Gastrocnemius medialis (tissue), 4 donors: Measurements from ENCODE around the gene C9orf152. TPM values are rescaled to one million over a fixed set of nuclear protein-coding genes. Genes with fewer than 3 reads are reported as not detected.
A peak's percentile ranks its signal among the peaks of the same experiment; 100 is the strongest.

Source experiments
- ATAC-seq, 2 donors: fragments of 150-250 bp; one replicate each; pipeline ENCODE4 v1.9.1; 2016
- DNase-seq, 2 donors: peaks; one replicate each; pipeline ENCODE4 v3.0.0-alpha.2; 2019
- H3K27ac ChIP-seq, 4 donors: fragments of 200-600 bp; sonication (generic); 1 replicate in 1 of 4; 2 replicates in 3 of 4; pipeline ENCODE4 v1.5.1; 2016 to 2018; ENCODE audit warnings: mild to moderate bottlenecking in 2 of 4, moderate library complexity in 1 of 4
- H3K27me3 ChIP-seq, 3 donors: fragments of 200-600 bp; sonication (generic) in 2 of 3; 1 replicate in 1 of 3; 2 replicates in 2 of 3; pipeline versions ENCODE4 v1.5.1 to v1.6.0; 2016 to 2019; ENCODE audit warnings: mild to moderate bottlenecking in 1 of 3, moderate library complexity in 1 of 3
- H3K36me3 ChIP-seq, 2 donors: fragments of 200-600 bp; sonication (generic) in 1 of 2; one replicate each; pipeline ENCODE4 v1.5.1; 2017 to 2018
- H3K4me1 ChIP-seq, 2 donors: fragments of 200-600 bp; sonication (generic) in 1 of 2; one replicate each; pipeline ENCODE4 v1.5.1; 2016 to 2017; ENCODE audit warnings: mild to moderate bottlenecking in 2 of 2
- H3K4me3 ChIP-seq, 4 donors: fragments of 200-600 bp; sonication (generic) in 3 of 4; 1 replicate in 1 of 4; 2 replicates in 3 of 4; pipeline ENCODE4 v1.5.1; 2016 to 2019; ENCODE audit warnings: mild to moderate bottlenecking in 2 of 4
- H3K9me3 ChIP-seq, 3 donors: fragments of 200-600 bp; sonication (generic) in 2 of 3; 1 replicate in 1 of 3; 2 replicates in 2 of 3; pipeline ENCODE4 v1.5.1; 2016 to 2019
- CTCF ChIP-seq, 5 experiments: fragments of 450-650 bp in 3 of 5; fragments of 200-600 bp in 2 of 5; sonication (generic) in 2 of 5; IDR thresholded peaks in 4 of 5; conservative IDR thresholded peaks in 1 of 5; 1 replicate in 4 of 5; 2 replicates in 1 of 5; pipeline ENCODE4 v1.5.1; 2016 to 2019; ENCODE audit warnings: antibody characterized with exemption in 5 of 5, mild to moderate bottlenecking in 3 of 5, moderate library complexity in 3 of 5
- POLR2A ChIP-seq, 2 donors: fragments of 450-650 bp; IDR thresholded peaks; one replicate each; pipeline ENCODE4 v1.6.1; 2017; ENCODE audit warnings: antibody characterized with exemption in 2 of 2, mild to moderate bottlenecking in 2 of 2, moderate library complexity in 2 of 2
- in situ Hi-C, 4 donors: fragments of 200-750 bp; cut with MboI; loops; one replicate each; pipeline versions ENCODE4 v1.15.0 to v1.8.0; 2017; ENCODE audit warnings: low sequenced_read_pairs in 4 of 4
- intact Hi-C: fragments of 100-400 bp; cut with DNase I; formaldehyde crosslinking; loops from one replicate; pipeline ENCODE4 v1.15.1; 2023; ENCODE audit warnings: low total_unique reads
- total RNA-seq, 4 donors: library from RNA; depleted of rRNA; stranded (reverse); fragments of >200 nt; gene quantifications; one replicate each; pipeline versions ENCODE4 v1.1.0 to v1.2.3, GENCODE V29; 2016

The C9orf152 gene
- total RNA-seq, 4 donors from 2014 or later: not detected

- ATAC-seq: peak in 1 of 2 donors; percentile 30
- in situ Hi-C loops: loop anchor here in 3 of 4 donors (10.0 to 25.0 kb wide), 2 partner anchors 429 to 441 kb away; no protein-coding TSS in a partner anchor
- TF ChIP-seq POLR2A (IDR thresholded peaks at IDR 0.05): no peak
- TF ChIP-seq CTCF (IDR thresholded peaks at IDR 0.05 in 4 of 5, conservative IDR thresholded peaks at IDR 0.05 in 1 of 5): peak in 4 of 5 experiments; percentile 32 to 65 (median 59)
- no peaks in the 10 kb centered on the region for H3K36me3 ChIP-seq
- H3K27ac ChIP-seq: no peak overlapping the region
- intact Hi-C loops: loop anchor here (2.0 kb wide), 1 partner anchor 439 kb away; no protein-coding TSS in a partner anchor
- H3K4me1 ChIP-seq: no peaks in the 10 kb centered on the region
- no peaks in the 10 kb centered on the region for H3K9me3 ChIP-seq
- DNase-seq: peak in 1 of 2 donors; percentile 37
- no peaks in the 10 kb centered on the region for H3K27me3 ChIP-seq
- H3K4me3 ChIP-seq: no peak overlapping the region
Observed at GRCh38 chr9:110183208-110184145, 24.5 kb downstream of the C9orf152 start.

GRCh38 chr9:110180511-110181434, 27.2 kb downstream of the C9orf152 start:
- DNase-seq: no peak
- Histone ChIP-seq H3K27me3 (no peaks in the 10 kb centered on the region), H3K27ac (no peak overlapping the region), H3K4me3 (no peak overlapping the region), H3K9me3 (no peaks in the 10 kb centered on the region), H3K4me1 (no peaks in the 10 kb centered on the region), H3K36me3 (no peaks in the 10 kb centered on the region)
- ATAC-seq: no peak
- in situ Hi-C loops (loop anchor here in 3 of 4 donors (10.0 to 25.0 kb wide), 2 partner anchors 432 to 444 kb away; no protein-coding TSS in a partner anchor), intact Hi-C loops (no loop called here)
- no peak for TF ChIP-seq POLR2A (IDR thresholded peaks at IDR 0.05)
- TF ChIP-seq CTCF (IDR thresholded peaks at IDR 0.05 in 4 of 5, conservative IDR thresholded peaks at IDR 0.05 in 1 of 5): no peak

GRCh38 chr9:110179734-110180133, 28.2 kb downstream of the C9orf152 start:
- no peaks in the 10 kb centered on the region for H3K36me3 ChIP-seq
- in situ Hi-C loops: loop anchor here in 3 of 4 donors (10.0 to 25.0 kb wide), 2 partner anchors 433 to 445 kb away; no protein-coding TSS in a partner anchor
- H3K4me1 ChIP-seq: no peaks in the 10 kb centered on the region
- no peak for TF ChIP-seq CTCF (IDR thresholded peaks at IDR 0.05 in 4 of 5, conservative IDR thresholded peaks at IDR 0.05 in 1 of 5)
- TF ChIP-seq POLR2A (IDR thresholded peaks at IDR 0.05): no peak
- H3K27ac ChIP-seq: no peak overlapping the region
- no peak for DNase-seq
- H3K9me3 ChIP-seq: no peaks in the 10 kb centered on the region
- H3K4me3 ChIP-seq: no peak overlapping the region
- H3K27me3 ChIP-seq: no peaks in the 10 kb centered on the region
- ATAC-seq: no peak
- intact Hi-C loops: no loop called here

- no peaks in the 10 kb centered on the region for H3K4me1 ChIP-seq
- in situ Hi-C loops: loop anchor here in 1 of 4 donors (25.0 kb wide), 1 partner anchor 434 kb away; no protein-coding TSS in a partner anchor
- no peaks in the 10 kb centered on the region for H3K36me3 ChIP-seq
- no peak for ATAC-seq
- H3K27me3 ChIP-seq: no peaks in the 10 kb centered on the region
- no peak for DNase-seq
- intact Hi-C loops: no loop called here
- no peaks in the 10 kb centered on the region for H3K9me3 ChIP-seq
- TF ChIP-seq POLR2A (IDR thresholded peaks at IDR 0.05) (no peak), CTCF (IDR thresholded peaks at IDR 0.05 in 4 of 5, conservative IDR thresholded peaks at IDR 0.05 in 1 of 5) (no peak)
- H3K27ac ChIP-seq: no peak overlapping the region
- no peak overlapping the region for H3K4me3 ChIP-seq
Observed at GRCh38 chr9:110178281-110178680, 29.7 kb downstream of the C9orf152 start.
